B cell (primary cell): ENCODE measurements around the gene KIF27.

Experiments
- EZH2 ChIP-seq: IDR thresholded peaks from 2 replicates; pipeline ENCODE4 v1.6.1; 2012; ENCODE audit warnings: borderline replicate concordance, low read depth, mild to moderate bottlenecking, moderate library complexity, low read length; ENCODE audit not compliant: insufficient read depth, poor library complexity, severe bottlenecking
- TF ChIP-seq, protein P1 (sequence below): fragments of 200-600 bp; IDR thresholded peaks from one replicate; pipeline ENCODE4 v1.8.0; 2022; ENCODE audit warnings: antibody characterized with exemption, mild to moderate bottlenecking

DNA sequence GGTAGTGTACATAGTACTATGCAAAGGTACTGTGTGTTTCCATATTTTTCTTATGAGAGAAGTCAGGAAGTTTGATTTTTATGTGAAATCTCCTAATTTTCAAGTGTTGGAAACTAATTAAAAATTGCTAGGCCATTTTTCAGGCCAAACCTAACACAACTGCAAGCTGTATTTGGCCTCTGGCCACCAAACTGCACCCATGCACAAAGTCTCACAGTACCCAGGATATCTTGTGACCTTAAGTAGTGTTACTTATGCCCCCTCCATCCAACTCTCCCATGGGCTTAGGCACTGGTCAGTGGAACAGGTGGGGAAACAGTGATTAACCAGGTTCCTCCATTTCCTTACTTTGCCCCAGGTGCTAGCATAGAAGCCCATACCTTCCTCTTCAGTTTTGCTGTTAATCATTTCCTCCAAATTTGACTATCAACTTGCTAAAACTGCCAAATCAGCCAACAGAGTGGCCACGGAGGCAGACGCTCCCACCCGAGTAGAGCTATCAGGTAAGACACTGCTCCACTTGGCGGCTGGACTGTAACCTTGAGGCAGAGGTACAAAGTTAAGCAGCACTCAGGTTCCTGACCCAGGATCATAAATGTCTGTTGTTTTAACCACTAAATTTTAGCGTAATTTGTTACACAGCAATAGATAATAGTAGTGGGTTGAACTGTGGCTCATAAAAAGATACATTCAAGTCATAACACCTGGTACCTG is 19.5 kb upstream of the KIF27 start:
- TF ChIP-seq, protein P1, sequence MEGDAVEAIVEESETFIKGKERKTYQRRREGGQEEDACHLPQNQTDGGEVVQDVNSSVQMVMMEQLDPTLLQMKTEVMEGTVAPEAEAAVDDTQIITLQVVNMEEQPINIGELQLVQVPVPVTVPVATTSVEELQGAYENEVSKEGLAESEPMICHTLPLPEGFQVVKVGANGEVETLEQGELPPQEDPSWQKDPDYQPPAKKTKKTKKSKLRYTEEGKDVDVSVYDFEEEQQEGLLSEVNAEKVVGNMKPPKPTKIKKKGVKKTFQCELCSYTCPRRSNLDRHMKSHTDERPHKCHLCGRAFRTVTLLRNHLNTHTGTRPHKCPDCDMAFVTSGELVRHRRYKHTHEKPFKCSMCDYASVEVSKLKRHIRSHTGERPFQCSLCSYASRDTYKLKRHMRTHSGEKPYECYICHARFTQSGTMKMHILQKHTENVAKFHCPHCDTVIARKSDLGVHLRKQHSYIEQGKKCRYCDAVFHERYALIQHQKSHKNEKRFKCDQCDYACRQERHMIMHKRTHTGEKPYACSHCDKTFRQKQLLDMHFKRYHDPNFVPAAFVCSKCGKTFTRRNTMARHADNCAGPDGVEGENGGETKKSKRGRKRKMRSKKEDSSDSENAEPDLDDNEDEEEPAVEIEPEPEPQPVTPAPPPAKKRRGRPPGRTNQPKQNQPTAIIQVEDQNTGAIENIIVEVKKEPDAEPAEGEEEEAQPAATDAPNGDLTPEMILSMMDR, result no peak
- no peak for TF ChIP-seq EZH2
